GM12801 (cell line): ENCODE results near the gene ENOPH1.

ENCODE experiments used
- TF ChIP-seq, protein P1 (sequence below): IDR thresholded peaks from one replicate; pipeline ENCODE4 v1.5.1; 2011; ENCODE audit warnings: control low read depth; ENCODE audit not compliant: insufficient read length; ENCODE audit errors: extremely low read depth

Gene ENOPH1

DNA sequence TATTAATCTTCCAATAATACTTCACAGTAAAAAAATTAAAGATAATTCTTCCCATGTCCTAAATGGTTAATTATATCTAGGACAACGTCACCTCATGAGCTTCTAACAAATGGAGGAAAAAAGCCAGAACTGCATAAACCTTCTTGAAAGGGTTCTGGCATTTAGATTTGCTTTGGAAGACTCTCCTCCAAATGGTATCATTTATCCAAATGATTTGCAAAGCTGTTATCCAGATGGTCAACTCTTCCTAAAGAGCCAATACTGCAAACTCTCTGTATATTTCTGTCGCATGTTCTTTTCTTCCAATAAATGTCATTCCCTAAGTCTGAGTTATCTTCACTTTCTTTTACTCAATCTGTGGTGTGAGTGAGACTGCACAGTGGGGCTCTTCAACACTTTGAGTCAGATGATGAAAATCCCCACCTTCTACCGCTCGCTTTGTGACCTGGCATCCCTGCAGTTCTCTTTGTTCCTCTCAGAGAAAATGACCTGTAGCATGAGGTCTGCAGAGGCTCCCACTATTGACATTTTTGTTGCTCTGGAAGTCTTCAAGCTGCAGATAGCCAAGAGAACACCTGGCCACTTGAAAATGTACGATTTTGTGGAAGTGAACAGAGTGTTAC lies 78.5 kb downstream of the ENOPH1 start:
- TF ChIP-seq, protein P1, sequence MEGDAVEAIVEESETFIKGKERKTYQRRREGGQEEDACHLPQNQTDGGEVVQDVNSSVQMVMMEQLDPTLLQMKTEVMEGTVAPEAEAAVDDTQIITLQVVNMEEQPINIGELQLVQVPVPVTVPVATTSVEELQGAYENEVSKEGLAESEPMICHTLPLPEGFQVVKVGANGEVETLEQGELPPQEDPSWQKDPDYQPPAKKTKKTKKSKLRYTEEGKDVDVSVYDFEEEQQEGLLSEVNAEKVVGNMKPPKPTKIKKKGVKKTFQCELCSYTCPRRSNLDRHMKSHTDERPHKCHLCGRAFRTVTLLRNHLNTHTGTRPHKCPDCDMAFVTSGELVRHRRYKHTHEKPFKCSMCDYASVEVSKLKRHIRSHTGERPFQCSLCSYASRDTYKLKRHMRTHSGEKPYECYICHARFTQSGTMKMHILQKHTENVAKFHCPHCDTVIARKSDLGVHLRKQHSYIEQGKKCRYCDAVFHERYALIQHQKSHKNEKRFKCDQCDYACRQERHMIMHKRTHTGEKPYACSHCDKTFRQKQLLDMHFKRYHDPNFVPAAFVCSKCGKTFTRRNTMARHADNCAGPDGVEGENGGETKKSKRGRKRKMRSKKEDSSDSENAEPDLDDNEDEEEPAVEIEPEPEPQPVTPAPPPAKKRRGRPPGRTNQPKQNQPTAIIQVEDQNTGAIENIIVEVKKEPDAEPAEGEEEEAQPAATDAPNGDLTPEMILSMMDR = no peak

- TF ChIP-seq, protein P1 = no peak
Measured at GRCh38 chr4:82510216-82510615, 79.8 kb downstream of the ENOPH1 start.
